D721Med (cell line): ENCODE measurements around the gene PCNX3.

Experiments used
- DNase-seq: peaks from one replicate; pipeline ENCODE4 v3.0.0; 2011; ENCODE audit warnings: low spot score; ENCODE audit not compliant: insufficient read length
- FAIRE-seq: peaks from 2 replicates; lab custom pipeline; 2011; peaks lifted over from hg19 to GRCh38; lab: Jason Lieb, UNC
- TF ChIP-seq, protein P1 (sequence below): IDR thresholded peaks from 2 replicates; pipeline ENCODE4 v1.5.1; 2012; ENCODE audit warnings: mild to moderate bottlenecking, control low read depth; ENCODE audit not compliant: insufficient read depth; ENCODE audit errors: missing control alignments

PCNX3 gene

DNA sequence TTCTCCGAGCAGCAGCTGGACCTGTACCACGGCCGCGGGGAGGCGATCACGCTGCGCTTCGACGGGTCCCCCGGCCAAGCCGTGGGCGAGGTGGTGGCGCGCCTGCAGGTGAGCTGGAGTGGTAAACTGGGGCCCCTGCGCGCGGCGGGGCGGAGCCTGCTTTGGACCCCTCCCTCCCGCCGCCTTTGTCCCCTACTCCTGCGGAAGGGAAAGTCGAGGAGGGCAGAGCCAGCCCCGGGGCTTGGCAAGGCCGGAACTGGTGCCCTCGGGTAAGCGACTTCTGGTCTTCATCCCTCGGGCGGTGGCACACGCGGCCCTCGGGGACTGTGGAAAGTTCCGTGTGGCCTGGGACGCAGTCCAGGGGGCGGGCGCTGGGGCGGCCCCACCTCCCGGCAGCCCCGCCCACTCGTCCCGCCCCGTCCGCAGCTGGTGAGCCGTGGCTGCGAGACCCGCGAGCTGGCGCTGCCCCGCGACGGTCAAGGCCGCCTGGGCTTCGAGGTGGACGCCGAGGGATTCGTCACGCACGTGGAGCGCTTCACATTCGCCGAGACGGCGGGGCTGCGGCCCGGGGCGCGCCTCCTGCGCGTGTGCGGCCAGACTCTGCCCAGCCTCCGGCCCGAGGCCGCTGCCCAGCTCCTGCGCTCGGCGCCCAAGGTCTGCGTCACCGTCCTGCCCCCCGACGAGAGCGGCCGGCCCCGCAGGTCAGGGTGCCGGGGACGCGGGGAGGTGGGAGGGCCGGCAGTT, 31.6 kb downstream of the PCNX3 start:
- DNase-seq = no peak
- TF ChIP-seq, protein P1, sequence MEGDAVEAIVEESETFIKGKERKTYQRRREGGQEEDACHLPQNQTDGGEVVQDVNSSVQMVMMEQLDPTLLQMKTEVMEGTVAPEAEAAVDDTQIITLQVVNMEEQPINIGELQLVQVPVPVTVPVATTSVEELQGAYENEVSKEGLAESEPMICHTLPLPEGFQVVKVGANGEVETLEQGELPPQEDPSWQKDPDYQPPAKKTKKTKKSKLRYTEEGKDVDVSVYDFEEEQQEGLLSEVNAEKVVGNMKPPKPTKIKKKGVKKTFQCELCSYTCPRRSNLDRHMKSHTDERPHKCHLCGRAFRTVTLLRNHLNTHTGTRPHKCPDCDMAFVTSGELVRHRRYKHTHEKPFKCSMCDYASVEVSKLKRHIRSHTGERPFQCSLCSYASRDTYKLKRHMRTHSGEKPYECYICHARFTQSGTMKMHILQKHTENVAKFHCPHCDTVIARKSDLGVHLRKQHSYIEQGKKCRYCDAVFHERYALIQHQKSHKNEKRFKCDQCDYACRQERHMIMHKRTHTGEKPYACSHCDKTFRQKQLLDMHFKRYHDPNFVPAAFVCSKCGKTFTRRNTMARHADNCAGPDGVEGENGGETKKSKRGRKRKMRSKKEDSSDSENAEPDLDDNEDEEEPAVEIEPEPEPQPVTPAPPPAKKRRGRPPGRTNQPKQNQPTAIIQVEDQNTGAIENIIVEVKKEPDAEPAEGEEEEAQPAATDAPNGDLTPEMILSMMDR = no peak
- no peak for FAIRE-seq

DNA sequence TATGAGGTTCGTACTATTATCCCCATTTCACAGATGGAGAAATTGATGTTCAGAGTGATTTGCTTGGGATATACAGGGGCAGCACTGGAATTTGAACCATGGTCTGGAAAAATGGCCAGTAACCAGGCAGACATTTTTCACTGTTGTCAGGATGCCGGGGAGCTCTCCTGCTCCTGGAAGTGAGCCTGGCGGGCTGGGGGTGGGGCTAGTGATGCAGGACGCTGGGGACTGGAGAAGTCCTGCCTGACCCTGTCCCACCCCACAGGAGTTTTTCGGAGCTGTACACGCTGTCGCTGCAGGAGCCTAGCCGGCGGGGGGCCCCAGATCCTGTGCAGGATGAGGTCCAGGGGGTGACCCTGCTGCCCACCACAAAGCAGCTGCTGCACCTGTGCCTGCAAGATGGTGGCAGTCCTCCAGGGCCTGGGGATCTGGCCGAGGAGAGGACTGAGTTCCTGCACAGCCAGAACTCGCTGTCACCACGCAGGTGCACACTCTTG, 33.5 kb downstream of the PCNX3 start:
- FAIRE-seq = no peak
- TF ChIP-seq, protein P1 = no peak
- no peak for DNase-seq

DNA sequence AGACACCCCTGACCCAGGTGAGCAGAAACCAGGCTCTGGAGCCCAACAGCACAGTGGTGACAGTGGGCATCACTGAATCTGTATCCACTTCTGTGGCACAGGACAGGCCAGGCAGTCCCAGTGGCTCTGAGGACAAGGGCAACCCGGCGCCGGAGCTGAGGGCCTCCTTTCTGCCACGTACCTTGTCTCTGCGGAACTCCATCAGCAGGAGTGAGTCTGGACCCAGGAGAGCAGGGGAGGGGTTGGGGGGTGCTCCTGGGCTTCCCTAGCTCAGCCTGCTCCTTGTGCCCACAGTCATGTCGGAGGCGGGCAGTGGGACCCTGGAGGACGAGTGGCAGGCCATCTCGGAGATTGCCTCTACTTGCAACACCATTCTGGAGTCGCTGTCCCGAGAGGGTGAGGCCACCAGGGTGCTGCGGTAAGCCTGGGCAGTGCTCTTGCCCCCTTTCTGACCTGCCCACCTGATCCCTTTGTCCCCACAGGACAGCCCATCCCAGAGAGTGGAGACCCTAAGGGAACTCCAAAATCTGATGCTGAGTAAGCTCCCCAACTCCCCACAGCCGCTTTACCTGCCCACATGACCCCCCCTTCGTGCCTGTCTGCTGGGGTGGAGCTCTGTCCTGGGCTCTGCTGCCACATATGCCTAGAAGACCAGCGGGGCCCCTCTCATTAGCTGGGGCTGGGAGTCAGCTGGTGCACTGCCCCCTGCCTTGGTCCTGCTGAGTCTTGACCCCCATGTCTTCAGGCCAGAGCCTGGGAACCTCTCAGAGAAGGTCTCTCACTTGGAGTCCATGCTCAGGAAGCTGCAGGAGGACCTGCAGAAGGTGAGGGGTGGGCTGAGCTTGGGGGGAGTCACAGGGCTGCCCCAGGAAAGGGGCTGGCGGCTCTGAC, 34.3 kb downstream of the PCNX3 start:
- TF ChIP-seq, protein P1 = no peak
- FAIRE-seq = no peak

GRCh38 chr11:65650547-65651338, 35.2 kb downstream of the PCNX3 start:
- FAIRE-seq (no peak), DNase-seq (no peak)

More for the DNA sequence above, 34.3 kb downstream of the PCNX3 start:
- no peak for DNase-seq

DNA sequence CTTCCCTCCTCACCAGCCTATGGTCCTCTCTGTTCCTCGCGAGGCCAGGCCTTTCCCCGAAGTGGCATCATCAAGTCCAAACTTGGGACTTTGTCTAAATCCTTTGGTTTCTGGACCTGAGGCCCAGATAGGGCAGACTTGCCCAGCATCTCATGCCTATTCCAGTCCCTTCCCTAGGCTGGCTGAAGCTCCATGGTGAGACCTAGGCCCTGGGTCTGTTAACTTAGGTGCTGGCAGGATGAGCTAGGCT, 35.7 kb downstream of the PCNX3 start:
- DNase-seq (no peak), FAIRE-seq (no peak)
- TF ChIP-seq, protein P1 = no peak

More at GRCh38 chr11:65650547-65651338, 35.2 kb downstream of the PCNX3 start:
- TF ChIP-seq, protein P1 = no peak

DNA sequence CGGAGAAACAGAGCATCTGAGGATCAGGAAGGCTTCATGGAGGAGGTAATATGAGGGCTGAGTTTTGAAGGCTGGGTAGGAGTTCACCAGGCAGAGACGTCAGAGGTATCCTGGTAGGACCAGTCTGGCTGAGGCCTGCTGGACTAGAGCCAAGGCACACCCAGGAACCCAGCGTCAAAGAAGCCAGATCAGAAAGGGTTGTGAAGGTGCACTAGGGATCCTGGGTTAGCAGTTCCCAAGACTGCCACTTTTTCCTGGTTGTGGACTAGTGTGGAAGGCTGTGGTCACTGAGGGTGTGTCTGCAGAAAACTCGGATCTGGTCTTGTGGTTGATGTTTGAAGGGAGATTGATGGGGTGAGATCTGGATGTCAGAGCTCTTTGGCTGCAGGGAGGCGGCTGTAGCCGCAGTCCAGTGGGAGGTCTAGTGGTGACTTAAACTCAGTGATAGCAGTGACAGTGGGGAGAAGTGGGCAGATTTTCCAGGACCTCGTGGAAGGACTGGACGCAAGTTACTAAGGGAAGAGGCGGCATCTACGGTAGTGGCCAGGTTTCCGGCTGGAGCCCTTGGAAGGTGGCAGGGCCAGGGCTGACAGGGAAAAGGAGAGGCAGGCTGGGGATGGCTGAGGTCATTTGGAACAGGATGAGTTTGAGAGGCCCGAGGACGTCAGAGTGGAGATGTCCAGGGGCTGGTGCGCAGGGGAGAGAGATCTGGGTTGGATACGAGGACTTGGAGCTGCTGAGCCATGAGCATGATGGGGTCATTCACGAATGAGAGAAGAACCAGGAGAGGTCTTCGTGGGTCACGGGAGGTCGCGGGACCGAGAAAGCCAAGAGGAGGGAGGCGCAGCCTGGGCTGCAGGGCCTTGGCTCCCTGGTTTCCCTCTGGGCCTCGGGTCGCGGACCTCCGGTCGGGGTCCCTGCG, 36.3 kb downstream of the PCNX3 start:
- FAIRE-seq (no peak), DNase-seq (no peak)
- TF ChIP-seq, protein P1 = no peak
